NT2/D1 (cell line): ENCODE results near the gene ZNF366.

Source experiments
- YY1 ChIP-seq: IDR thresholded peaks from 2 replicates; pipeline ENCODE4 v1.6.1; 2011; ENCODE audit not compliant: insufficient read length, insufficient read depth
- ZNF274 ChIP-seq: IDR thresholded peaks from 2 replicates; pipeline ENCODE4 v1.6.1; 2011; ENCODE audit warnings: mild to moderate bottlenecking, low read depth, low read length

DNA sequence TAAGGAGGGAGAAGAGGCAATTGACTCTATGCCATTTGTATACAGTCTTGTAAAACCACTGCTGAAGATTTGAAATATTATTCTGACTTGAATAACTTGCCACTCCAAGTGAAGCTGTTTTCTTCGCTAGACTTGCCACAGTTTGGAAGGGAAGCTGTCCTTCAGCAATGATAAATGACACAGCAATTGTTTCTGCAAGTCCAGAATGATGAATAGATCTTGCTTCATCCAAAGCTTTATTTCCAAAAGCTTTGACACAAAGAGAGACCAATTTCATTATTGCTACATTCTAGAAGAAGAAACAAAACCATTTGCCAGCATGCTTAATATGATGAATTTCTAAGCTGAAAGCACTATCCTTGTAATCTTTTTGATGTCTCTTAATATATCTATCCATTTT, 73.7 kb downstream of the ZNF366 start:
- TF ChIP-seq YY1 = no peak
- no peak for TF ChIP-seq ZNF274
